GM12878 (cell line): ENCODE measurements around the gene SLX9. TPM values are rescaled to one million over a fixed set of nuclear protein-coding genes. Genes with fewer than 3 reads are reported as not detected.

Experiments
- ATAC-seq: fragments of 200-7000 bp; cut with Tn5 transposase; 3 replicates; pipeline ENCODE4 v1.9.1; 2020; ENCODE audit warnings: mild to moderate bottlenecking, moderate library complexity
- BruUV-seq: library from RNA; stranded (reverse); fragments of 400-500 nt; replicated peaks from 2 replicates; lab custom pipeline; 2021; lab: Mats Ljungman, UMichigan
- CTCF ChIA-PET: fragments of 300-600 bp; sonication (Branson Sonifier 250); formaldehyde crosslinking; extraction: SDS; loops from one replicate; lab custom pipeline; 2021; ENCODE audit warnings: inconsistent platforms; lab: Yijun Ruan, JAX
- POLR2A ChIA-PET: fragments of 350-600 bp; formaldehyde crosslinking; extraction: SDS; loops from one replicate; lab custom pipeline; 2021; ENCODE audit warnings: inconsistent platforms; lab: Charles Lee
- RAD21 ChIA-PET: fragments of 300-600 bp; sonication (Branson Sonifier 250); formaldehyde crosslinking; loops from one replicate; lab custom pipeline; 2023; ENCODE audit warnings: antibody characterized with exemption; ENCODE audit not compliant: unreplicated experiment; lab: Charles Lee
- SMC1A ChIA-PET: fragments of 300-600 bp; sonication (Branson Sonifier 250); formaldehyde crosslinking; loops from one replicate; lab custom pipeline; 2023; ENCODE audit not compliant: unreplicated experiment, uncharacterized antibody; lab: Charles Lee
- DNase-seq: peaks from one replicate; pipeline ENCODE4 v3.0.0-alpha.2; 2011; ENCODE audit warnings: low read depth, low spot score
- FAIRE-seq: peaks from 3 replicates; lab custom pipeline; 2011; peaks lifted over from hg19 to GRCh38; lab: Jason Lieb, UNC
- H2AFZ ChIP-seq: 2 replicates; pipeline ENCODE4 v1.6.0; 2011; ENCODE audit warnings: low read depth, low read length, control low read depth; ENCODE audit not compliant: control insufficient read depth
- H3K27ac ChIP-seq: 2 replicates; pipeline ENCODE4 v1.5.1; 2011; ENCODE audit warnings: control low read depth; ENCODE audit not compliant: control insufficient read depth, insufficient read depth
- H3K27me3 ChIP-seq, 2 experiments: replicated peaks in 1 of 2; 2 replicates each; pipeline versions ENCODE4 v1.6.0 to v1.6.1; 2011; ENCODE audit warnings: low read length in 1 of 2; ENCODE audit not compliant: control insufficient read depth in 2 of 2, insufficient read depth in 2 of 2
- H3K36me3 ChIP-seq, 2 experiments: 2 replicates each; pipeline ENCODE4 v1.5.1; 2011; ENCODE audit warnings: low read length in 1 of 2; ENCODE audit not compliant: control insufficient read depth in 2 of 2, insufficient read depth in 2 of 2
- H3K4me1 ChIP-seq: 2 replicates; pipeline ENCODE4 v1.6.1; 2011; ENCODE audit warnings: mild to moderate bottlenecking, low read length, moderate library complexity, mixed read lengths; ENCODE audit not compliant: control insufficient read depth, insufficient read depth
- H3K4me2 ChIP-seq: 2 replicates; pipeline ENCODE4 v1.6.0; 2011; ENCODE audit warnings: control low read depth; ENCODE audit not compliant: control insufficient read depth, insufficient read depth
- H3K4me3 ChIP-seq: fragments of 200-600 bp; sonication (generic); 2 replicates; pipeline ENCODE4 v1.5.1; 2016
- H3K79me2 ChIP-seq: 2 replicates; pipeline ENCODE4 v1.6.0; 2011; ENCODE audit warnings: low read length; ENCODE audit not compliant: control insufficient read depth, insufficient read depth
- H3K9ac ChIP-seq: 2 replicates; pipeline ENCODE4 v1.8.0; 2011; ENCODE audit warnings: low read length, control low read depth, mixed read lengths; ENCODE audit not compliant: control insufficient read depth, insufficient read depth
- H3K9me3 ChIP-seq: replicated peaks from 3 replicates; pipeline ENCODE4 v1.5.1; 2011; ENCODE audit warnings: mild to moderate bottlenecking, low read length; ENCODE audit not compliant: control insufficient read depth, insufficient read depth
- H4K20me1 ChIP-seq: 2 replicates; pipeline ENCODE4 v1.6.0; 2011; ENCODE audit not compliant: control insufficient read depth, insufficient read depth
- BMI1 ChIP-seq: fragments of 450-650 bp; IDR thresholded peaks from 2 replicates; pipeline ENCODE4 v1.6.1; 2016; ENCODE audit warnings: mild to moderate bottlenecking, moderate library complexity, borderline replicate concordance
- FOXM1 ChIP-seq: IDR thresholded peaks from 2 replicates; pipeline ENCODE4 v1.6.1; 2012; ENCODE audit warnings: low read depth, mild to moderate bottlenecking, inconsistent platforms, low read length, moderate library complexity
- HDAC2 ChIP-seq: fragments of 200-600 bp; sonication (generic); IDR thresholded peaks from 2 replicates; pipeline ENCODE4 v1.6.1; 2017
- IKZF2 ChIP-seq, 2 experiments: fragments of 450-650 bp; IDR thresholded peaks; 2 replicates each; pipeline ENCODE4 v1.6.1; 2017; ENCODE audit warnings: mild to moderate bottlenecking in 2 of 2, moderate library complexity in 2 of 2
- JUND ChIP-seq: IDR thresholded peaks from 2 replicates; pipeline ENCODE4 v1.6.1; 2012; ENCODE audit warnings: low read depth, mild to moderate bottlenecking, low read length, improper control_type of control experiment, moderate library complexity
- PML ChIP-seq: IDR thresholded peaks from 2 replicates; pipeline ENCODE4 v1.6.1; 2012; ENCODE audit warnings: low read length, inconsistent platforms
- RCOR1 ChIP-seq: conservative IDR thresholded peaks from 2 replicates; pipeline ENCODE4 v1.6.1; 2012; ENCODE audit warnings: low read depth, low read length, improper control_type of control experiment
- SPI1 ChIP-seq: IDR thresholded peaks from 2 replicates; pipeline ENCODE4 v1.6.1; 2011; ENCODE audit warnings: low read depth, mild to moderate bottlenecking, low read length, moderate library complexity, borderline replicate concordance; ENCODE audit not compliant: insufficient read depth
- SUZ12 ChIP-seq: fragments of 200-600 bp; sonication (generic); IDR thresholded peaks from one replicate; pipeline ENCODE4 v1.6.1; 2018; ENCODE audit warnings: antibody characterized with exemption, mild to moderate bottlenecking; ENCODE audit not compliant: unreplicated experiment
- TCF3 ChIP-seq: IDR thresholded peaks from 2 replicates; pipeline ENCODE4 v1.6.1; 2012; ENCODE audit warnings: low read depth, mild to moderate bottlenecking, low read length, borderline replicate concordance; ENCODE audit not compliant: insufficient read depth
- ZBED1 ChIP-seq: IDR thresholded peaks from 2 replicates; pipeline ENCODE4 v1.6.1; 2016; ENCODE audit warnings: borderline replicate concordance
- ZNF384 ChIP-seq: IDR thresholded peaks from 2 replicates; pipeline ENCODE4 v1.6.1; 2012; ENCODE audit warnings: low read depth, mild to moderate bottlenecking, low read length, improper control_type of control experiment, borderline replicate concordance
- WGBS: methylation state at CpG from one replicate; pipeline ENCODE4 v1.1.6; 2016; ENCODE audit warnings: low lambda C conversion rate; ENCODE audit not compliant: insufficient replicate concordance, insufficient coverage; ENCODE audit errors: missing lambda C conversion rate; 5-methylcytosine and 5-hydroxymethylcytosine counted together
- in situ Hi-C: fragments of 300-500 bp; cut with MboI; formaldehyde crosslinking; loops from 9 replicates; pipeline ENCODE4 v1.14.3; 2018; ENCODE audit warnings: mixed read lengths
- intact Hi-C: fragments of 100-400 bp; cut with micrococcal nuclease; formaldehyde crosslinking; loops from one replicate; pipeline ENCODE4 v1.14.2; 2022; ENCODE audit not compliant: unreplicated experiment
- polyA plus RNA-seq, 11 experiments: library from polyadenylated mRNA; depleted of rRNA in 4 of 11; unstranded in 6 of 11; stranded (reverse) in 5 of 11; fragments of >200 nt; fragmentation: Nextera tagmentation in 4 of 11; fragmentation: Illumina TruSeq in 1 of 11; extraction: Ambion mirVana in 4 of 11; extraction: Trizol in 1 of 11; gene quantifications; 1 replicate in 1 of 11; 2 replicates in 10 of 11; pipeline versions ENCODE4 v1.2.1 to v1.2.3, GENCODE V29; 2011 to 2016; ENCODE audit warnings: inconsistent platforms in 2 of 11, missing spikeins in 2 of 11, low read depth in 1 of 11
- total RNA-seq, 4 experiments: library from RNA; depleted of rRNA in 3 of 4; stranded (reverse); fragments of >200 nt in 3 of 4; fragmentation: Illumina TruSeq in 1 of 4; extraction: Trizol in 1 of 4; gene quantifications; 2 replicates each; pipeline versions ENCODE4 v1.2.1 to v1.2.3, GENCODE V29; 2013 to 2021
- TF ChIP-seq, protein P1 (sequence below): IDR thresholded peaks from 2 replicates; pipeline ENCODE4 v1.6.1; 2011; ENCODE audit warnings: borderline replicate concordance, low read depth, mild to moderate bottlenecking, moderate library complexity, low read length; ENCODE audit not compliant: insufficient read depth, poor library complexity, severe bottlenecking
- TF ChIP-seq, protein P2 (sequence below): fragments of 450-650 bp; IDR thresholded peaks from 2 replicates; pipeline ENCODE4 v1.6.1; 2016; ENCODE audit warnings: mild to moderate bottlenecking
- TF ChIP-seq, protein P3 (sequence below): fragments of 450-650 bp; conservative IDR thresholded peaks from 2 replicates; pipeline ENCODE4 v1.6.1; 2017; ENCODE audit warnings: mild to moderate bottlenecking, moderate library complexity

The SLX9 gene
- total and polyA plus RNA-seq, 10 of the 15 experiments (the other 5 are each of a cell fraction or from before 2014, with no cell fraction given): 0.69 to 81.3 (median 33.9) TPM

GRCh38 chr21:44999428-44999971 is 59.7 kb downstream of the SLX9 start (continued):
- TF ChIP-seq, protein P1, sequence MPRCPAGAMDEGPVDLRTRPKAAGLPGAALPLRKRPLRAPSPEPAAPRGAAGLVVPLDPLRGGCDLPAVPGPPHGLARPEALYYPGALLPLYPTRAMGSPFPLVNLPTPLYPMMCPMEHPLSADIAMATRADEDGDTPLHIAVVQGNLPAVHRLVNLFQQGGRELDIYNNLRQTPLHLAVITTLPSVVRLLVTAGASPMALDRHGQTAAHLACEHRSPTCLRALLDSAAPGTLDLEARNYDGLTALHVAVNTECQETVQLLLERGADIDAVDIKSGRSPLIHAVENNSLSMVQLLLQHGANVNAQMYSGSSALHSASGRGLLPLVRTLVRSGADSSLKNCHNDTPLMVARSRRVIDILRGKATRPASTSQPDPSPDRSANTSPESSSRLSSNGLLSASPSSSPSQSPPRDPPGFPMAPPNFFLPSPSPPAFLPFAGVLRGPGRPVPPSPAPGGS: no peak
- TF ChIP-seq ZNF384 (no peak), TCF3 (no peak)
- TF ChIP-seq, all 136 proteins: peak for 0

- DNase-seq: no peak
- H3K4me1 ChIP-seq: no peaks in the 10 kb centered on the region
- no peak for FAIRE-seq
- H3K27ac ChIP-seq: no peak overlapping the region
- no peak overlapping the region for H3K9ac ChIP-seq
- no peaks in the 10 kb centered on the region for H3K36me3 ChIP-seq
- POLR2A ChIA-PET: no interaction called here
- ATAC-seq: no peak
- intact Hi-C loops: no loop called here
- in situ Hi-C loops: no loop called here
- SMC1A ChIA-PET: no interaction called here
- CTCF ChIA-PET: interaction anchor here (1.0 to 1.1 kb wide), 2 partner anchors 138 to 140 kb away, joined by 3 to 4 read pairs; no protein-coding TSS in a partner anchor
- H3K4me3 ChIP-seq: no peak overlapping the region
- no peaks in the 10 kb centered on the region for H3K9me3 ChIP-seq
- peaks cover 3 to 4% of the 10 kb centered on the region in 2 experiments; a peak in 3 of 4 replicates for H3K27me3 ChIP-seq
- WGBS: 39% methylated on average over 29 of the region's 29 CpGs
- no TSS peak for BruUV-seq
- H3K4me2 ChIP-seq: no peak overlapping the region
- RAD21 ChIA-PET: no interaction called here
- no peak overlapping the region for H2AFZ ChIP-seq
- H3K79me2 ChIP-seq: no peaks in the 10 kb centered on the region
- no peaks in the 10 kb centered on the region for H4K20me1 ChIP-seq
- TF ChIP-seq HDAC2 (no peak), FOXM1 (no peak), SPI1 (no peak), RCOR1 (no peak), SUZ12 (no peak), JUND (no peak), BMI1 (no peak), ZBED1 (no peak), IKZF2 (IDR thresholded peaks at IDR 0.05) (no peak), PML (no peak)
- TF ChIP-seq, protein P2, sequence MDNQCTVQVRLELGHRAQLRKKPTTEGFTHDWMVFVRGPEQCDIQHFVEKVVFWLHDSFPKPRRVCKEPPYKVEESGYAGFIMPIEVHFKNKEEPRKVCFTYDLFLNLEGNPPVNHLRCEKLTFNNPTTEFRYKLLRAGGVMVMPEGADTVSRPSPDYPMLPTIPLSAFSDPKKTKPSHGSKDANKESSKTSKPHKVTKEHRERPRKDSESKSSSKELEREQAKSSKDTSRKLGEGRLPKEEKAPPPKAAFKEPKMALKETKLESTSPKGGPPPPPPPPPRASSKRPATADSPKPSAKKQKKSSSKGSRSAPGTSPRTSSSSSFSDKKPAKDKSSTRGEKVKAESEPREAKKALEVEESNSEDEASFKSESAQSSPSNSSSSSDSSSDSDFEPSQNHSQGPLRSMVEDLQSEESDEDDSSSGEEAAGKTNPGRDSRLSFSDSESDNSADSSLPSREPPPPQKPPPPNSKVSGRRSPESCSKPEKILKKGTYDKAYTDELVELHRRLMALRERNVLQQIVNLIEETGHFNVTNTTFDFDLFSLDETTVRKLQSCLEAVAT: no peak
- TF ChIP-seq, protein P3, sequence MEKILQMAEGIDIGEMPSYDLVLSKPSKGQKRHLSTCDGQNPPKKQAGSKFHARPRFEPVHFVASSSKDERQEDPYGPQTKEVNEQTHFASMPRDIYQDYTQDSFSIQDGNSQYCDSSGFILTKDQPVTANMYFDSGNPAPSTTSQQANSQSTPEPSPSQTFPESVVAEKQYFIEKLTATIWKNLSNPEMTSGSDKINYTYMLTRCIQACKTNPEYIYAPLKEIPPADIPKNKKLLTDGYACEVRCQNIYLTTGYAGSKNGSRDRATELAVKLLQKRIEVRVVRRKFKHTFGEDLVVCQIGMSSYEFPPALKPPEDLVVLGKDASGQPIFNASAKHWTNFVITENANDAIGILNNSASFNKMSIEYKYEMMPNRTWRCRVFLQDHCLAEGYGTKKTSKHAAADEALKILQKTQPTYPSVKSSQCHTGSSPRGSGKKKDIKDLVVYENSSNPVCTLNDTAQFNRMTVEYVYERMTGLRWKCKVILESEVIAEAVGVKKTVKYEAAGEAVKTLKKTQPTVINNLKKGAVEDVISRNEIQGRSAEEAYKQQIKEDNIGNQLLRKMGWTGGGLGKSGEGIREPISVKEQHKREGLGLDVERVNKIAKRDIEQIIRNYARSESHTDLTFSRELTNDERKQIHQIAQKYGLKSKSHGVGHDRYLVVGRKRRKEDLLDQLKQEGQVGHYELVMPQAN: no peak
These were observed 60.3 kb downstream of the SLX9 start for GRCh38 chr21:44999972-45000636.
